DMS 273 (cell line): ENCODE results near the gene AP4M1.

ENCODE experiments used
- DNase-seq: peaks from one replicate; lab custom pipeline; 2025; ENCODE audit not compliant: unreplicated experiment; lab: John Stamatoyannopoulos, UW

AP4M1 gene, protein sequence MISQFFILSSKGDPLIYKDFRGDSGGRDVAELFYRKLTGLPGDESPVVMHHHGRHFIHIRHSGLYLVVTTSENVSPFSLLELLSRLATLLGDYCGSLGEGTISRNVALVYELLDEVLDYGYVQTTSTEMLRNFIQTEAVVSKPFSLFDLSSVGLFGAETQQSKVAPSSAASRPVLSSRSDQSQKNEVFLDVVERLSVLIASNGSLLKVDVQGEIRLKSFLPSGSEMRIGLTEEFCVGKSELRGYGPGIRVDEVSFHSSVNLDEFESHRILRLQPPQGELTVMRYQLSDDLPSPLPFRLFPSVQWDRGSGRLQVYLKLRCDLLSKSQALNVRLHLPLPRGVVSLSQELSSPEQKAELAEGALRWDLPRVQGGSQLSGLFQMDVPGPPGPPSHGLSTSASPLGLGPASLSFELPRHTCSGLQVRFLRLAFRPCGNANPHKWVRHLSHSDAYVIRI

DNA sequence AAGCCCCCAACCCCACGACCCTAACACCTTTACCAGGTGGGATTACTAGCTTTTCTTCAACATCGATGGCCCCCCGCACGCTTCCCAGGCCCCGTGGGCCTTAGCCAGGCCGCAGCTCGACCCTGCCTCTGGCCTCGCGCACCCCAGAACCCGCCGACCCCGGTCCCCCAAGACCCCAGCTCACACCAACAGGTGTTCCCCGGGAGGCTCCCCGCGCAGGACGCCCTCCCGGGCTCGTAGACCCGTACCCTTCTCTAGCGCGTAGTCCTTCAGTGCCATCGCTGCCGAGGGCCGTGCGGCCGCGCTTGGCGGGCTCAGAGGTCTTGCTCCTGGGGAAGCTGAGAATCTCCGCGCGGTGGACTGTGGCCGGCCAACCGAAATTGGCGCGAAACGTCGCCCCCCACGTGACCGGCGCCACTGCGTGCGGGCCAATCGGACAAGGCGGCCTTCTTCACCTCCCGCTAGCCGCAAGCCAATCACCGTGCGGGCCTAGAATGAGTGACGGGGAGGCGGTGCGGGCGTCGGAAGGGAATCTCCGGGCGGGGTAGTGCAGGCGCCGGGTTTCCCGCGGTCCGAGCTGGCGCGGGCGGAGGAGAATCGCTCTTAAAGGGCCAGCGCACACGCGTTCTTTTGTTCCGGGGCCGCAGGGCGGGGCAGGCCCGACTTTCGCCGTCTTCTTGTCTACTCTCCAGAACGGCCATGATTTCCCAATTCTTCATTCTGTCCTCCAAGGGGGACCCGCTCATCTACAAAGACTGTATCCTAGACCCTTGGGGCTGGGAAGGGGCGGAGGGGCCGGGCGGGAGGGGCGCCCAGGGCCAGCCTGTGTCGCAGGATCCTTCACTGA, at the start of gene AP4M1, which contains the start of gene MCM7:
AP4M1 (plus strand) TSS at position 628 of the 847 bp plus-strand sequence; CDS start at position 700, 72 bp downstream.
MCM7 (minus strand) TSS at position 382 of the 847 bp plus-strand sequence; CDS start at position 279, 103 bp downstream.
- DNase-seq, result peak; percentile 100

DNA sequence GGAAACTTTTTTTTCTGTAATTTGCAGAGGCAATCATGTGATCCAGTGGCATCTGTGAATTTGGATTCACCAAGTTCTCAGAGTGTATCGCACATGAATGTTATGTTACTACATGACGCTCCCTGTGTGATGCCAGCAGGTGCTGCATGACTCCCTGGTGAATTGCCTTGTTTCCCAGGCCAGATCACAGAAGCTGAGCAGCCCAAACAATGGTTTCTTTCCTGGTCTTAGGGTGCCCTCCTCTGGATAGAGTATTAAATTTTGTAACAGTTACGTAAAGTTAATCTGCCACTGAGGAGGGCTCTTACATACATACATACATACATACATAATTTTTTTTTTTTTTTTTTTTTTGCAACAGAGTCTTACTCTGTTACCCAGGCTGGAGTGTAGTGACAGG, 48.2 kb upstream of the AP4M1 start:
- DNase-seq, result peak; percentile 91

DNA sequence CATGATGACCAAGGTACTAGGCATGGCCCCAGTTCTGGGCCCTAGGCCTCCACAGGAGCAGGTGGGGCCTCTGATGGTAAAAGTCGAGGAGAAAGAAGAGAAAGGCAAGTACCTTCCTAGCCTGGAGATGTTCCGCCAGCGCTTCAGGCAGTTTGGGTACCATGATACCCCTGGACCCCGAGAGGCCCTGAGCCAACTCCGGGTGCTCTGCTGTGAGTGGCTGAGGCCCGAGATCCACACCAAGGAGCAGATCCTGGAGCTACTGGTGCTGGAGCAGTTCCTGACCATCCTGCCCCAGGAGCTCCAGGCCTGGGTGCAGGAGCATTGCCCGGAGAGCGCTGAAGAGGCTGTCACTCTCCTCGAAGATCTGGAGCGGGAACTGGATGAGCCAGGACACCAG, 44.4 kb upstream of the AP4M1 start:
- no peak for DNase-seq

DNA sequence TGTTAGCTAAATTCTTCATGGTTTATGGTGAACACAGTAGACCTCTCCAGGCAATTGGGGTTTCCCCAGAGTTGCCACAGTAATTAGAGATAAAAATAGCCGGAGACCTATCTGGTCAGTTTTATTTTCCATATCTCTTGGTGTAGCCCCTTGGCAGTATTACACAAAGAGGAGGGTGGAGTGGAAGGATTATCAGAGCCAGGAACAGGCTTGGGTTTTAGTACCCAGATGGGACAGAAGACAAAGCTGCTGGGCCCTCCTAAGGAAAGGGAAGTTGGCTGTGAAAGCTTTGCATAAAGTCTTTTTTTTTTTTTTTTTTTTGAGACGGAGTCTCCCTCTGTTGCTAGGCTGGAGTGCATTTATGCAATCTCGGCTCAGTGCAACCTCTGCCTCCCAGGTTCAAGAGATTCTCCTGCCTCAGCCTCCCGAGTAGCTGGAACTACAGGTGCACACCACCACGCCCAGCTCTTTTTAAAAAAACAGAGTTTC, 42.1 kb upstream of the AP4M1 start:
- DNase-seq, result no peak

DNA sequence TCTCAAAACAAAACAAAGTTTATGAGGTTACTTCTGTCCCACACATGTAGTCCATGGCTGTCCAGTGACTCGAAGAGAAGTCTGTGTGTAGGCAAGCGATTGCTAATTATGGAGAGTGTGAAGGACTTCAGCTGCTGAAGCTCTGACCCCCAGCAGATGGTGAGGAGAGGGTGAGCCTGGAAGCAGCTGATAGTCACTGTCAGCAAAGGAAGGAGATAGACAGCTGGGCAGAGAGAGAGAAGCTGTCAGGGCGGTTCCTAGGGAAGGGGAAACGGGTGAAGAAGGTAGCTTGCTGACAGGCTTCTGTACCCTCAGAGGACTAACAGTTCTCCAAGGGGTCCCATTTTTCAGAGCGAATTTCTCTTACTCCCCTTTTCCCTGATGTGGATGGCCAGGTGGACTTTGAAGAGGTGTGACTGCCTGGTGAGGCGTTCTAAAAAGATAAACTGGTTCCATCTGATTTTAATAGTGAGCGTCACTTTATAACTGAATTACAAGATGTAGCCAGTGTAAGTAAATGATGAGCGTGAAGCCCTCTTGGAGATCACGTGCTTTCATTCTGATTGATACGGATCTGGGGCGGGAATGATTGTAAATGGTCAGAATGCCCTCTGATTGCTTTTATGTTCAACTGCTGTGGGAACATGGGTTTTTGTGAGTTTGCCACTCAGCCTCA, 39.8 kb upstream of the AP4M1 start:
- peak; percentile 36 for DNase-seq

DNA sequence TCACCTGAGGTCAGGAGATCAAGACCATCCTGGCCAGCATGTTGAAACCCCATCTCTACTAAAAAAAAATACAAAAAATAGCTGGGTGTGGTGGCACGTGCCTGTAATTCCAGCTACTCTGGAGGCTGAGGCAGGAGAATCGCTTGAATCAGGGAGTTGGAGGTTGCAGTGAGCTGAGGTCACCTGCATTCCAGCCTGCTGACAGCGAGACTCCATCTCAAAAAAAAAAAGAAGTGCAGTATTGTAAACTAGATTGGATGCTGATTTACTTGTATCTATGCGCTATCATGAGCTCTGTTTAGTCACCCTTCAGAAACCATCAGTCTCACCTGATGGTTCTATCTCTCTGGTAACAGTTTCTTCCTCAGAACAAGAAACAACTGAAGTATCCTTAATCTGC, 38.1 kb upstream of the AP4M1 start:
- no peak for DNase-seq

DNA sequence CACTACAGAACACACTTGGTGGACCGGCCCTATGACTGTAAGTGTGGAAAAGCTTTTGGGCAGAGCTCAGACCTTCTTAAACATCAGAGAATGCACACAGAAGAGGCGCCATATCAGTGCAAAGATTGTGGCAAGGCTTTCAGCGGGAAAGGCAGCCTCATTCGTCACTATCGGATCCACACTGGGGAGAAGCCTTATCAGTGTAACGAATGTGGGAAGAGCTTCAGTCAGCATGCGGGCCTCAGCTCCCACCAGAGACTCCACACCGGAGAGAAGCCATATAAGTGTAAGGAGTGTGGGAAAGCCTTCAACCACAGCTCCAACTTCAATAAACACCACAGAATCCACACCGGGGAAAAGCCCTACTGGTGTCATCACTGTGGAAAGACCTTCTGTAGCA, 37.3 kb upstream of the AP4M1 start:
- no peak for DNase-seq

DNA sequence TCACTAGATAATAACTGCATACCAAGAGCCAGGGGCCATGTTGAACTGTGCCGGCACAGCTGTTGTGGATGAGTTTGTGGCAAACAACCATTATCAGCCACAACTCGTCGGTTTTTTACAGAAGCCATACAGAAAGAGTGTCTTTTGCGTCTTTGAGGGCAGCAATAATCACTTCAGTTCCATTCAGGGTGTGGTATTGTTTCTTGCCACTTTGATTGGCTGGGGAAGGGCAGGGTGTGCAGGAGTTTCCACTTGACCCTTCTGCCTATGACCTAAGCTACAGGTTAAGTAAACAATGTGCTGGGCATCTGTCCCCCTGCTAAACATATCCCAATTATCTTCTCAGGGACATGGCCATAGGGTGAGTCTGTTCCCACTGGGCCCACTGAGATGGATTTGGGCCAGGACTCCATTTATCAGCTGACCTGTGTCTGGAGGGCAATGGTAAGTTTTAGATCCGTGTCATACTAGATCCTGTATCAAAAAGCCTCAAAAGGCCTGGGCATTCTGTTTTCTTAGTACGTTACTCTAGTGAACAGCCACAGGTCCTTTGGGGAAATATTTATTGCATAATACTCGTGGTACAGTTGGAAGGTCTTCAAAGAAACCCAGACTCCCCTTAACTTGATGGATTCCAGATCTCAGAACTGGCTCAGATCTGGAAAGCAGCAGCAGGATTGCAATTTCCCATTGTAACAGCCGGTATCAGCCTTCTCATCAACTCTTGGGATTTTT, 35.8 kb upstream of the AP4M1 start:
- peak; percentile 39 for DNase-seq

DNA sequence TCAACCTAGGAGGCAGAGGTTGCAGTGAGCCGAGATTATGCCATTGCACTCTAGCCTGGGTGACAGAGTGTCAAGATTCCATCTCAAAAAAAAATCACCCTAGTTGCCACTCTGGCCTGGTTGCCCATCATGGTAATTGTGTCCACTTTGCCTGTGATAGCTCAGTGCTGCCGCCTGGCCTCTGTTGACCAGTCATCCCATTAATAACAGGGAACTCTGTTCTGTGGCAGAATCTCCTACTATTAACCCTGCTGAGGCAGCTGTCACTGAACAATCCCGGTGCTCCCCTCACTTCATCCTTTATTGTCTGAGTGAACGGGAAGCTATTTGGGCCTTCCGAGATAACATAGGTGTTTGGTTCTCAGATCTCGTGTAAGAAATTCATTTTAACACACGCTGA, 34.5 kb upstream of the AP4M1 start:
- DNase-seq, result no peak

DNA sequence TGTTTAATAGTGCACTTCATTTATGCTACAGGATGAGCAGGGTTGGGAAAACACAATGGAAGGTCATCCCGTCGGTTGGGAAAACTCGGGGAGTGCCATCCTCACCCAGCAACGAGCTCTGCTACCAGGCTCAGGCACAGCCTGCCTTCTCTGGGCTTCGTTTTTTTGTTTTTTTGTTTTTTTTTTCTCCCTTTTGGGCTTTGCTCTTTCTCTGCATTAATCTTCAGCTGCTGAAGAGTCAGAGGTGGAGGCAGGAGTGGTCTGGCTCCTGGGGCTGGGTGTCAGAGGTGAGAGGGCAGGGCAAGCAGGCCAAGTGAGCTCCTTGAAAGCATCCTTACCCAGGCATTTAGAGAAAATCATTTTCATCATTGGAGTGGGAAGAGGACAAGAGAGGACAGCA, 31.5 kb upstream of the AP4M1 start:
- DNase-seq, result no peak

DNA sequence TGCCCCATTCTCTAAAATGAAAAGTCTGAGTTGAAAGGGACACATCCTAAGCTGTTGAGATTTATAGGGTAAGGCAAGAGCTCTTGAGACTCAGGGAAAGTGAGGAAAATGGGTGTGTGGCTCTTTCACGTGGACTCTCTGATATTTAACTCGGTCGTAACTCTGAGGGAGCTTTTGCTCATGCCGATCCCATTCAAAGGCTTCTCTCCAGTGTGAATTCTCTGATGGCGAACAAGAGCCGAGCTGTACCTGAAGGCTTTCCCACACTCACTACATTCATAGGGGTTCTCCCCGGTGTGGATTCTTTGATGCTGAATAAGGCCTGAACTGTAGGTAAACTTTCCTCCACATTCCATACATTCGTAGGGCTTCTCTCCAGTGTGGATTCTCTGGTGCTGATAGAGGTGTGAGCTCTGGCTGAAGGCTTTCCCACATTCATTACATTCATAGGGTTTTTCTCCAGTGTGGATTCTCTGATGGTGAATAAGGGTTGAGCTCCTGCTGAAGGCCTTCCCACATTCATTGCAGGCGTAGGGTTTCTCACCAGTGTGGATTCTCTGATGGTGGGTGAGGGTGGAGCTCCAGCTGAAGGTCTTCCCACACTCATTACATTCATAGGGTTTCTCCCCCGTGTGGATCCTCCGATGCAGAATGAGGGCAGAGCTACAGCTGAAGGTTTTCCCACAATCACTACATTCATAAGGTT, 30.3 kb upstream of the AP4M1 start:
- peak; percentile 50 for DNase-seq

DNA sequence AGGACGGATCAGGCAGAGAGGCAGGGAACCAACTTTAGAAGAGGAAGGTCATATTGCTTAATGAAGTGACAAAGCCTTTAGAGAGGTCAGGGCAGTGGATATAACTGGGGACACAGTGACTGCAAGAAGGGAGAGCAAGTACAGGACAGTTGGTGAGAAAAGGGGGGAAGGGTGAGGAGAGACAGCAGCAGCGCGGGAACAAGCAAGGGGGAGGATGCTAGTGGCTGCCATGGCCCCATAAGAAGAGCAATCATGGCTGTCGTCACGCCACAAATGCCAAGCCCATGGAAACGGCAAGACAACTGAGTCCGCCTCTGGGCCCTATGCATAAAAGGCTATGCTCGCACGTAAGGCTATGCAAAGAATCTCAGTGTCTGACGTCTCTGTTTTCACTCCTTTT, 29.0 kb upstream of the AP4M1 start:
- no peak for DNase-seq

DNA sequence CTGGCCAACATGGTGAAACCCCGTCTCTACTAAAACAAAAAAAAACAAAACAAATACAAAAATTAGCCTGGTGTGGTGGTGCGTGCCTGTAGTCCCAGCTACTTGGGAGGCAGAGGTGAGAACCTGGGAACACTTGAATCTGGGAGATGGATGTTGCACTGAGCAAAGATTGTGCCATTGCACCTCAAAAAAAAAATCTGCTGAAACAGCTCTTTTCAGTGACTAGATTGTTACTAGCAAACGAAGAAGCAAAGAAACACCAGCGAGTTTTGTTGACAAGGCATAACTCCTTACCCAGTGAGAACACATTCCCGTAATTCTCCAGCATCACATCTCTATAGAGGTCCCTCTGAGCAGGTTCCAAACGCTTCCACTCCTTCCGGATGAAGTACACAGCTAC, 26.6 kb upstream of the AP4M1 start:
- no peak for DNase-seq

DNA sequence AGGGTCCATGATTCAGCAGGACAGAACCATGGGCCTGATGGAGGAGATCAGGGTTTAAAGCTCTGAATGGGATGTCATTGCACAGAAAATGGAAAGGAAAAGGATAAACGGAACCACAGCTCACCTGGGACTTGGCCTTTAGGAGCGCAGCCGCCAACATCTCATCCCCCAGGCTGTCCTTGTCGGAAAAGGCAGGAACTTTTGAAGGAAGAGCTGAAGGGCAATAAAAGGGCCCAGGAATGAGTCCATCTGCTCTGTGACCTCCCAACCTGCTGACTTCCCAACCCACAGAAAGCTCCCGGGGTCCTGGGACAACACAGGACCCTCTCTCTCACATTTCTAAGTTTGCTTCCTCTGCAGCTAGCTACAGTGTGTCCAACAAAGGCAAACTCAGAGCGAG, 26.0 kb upstream of the AP4M1 start:
- DNase-seq, result no peak

DNA sequence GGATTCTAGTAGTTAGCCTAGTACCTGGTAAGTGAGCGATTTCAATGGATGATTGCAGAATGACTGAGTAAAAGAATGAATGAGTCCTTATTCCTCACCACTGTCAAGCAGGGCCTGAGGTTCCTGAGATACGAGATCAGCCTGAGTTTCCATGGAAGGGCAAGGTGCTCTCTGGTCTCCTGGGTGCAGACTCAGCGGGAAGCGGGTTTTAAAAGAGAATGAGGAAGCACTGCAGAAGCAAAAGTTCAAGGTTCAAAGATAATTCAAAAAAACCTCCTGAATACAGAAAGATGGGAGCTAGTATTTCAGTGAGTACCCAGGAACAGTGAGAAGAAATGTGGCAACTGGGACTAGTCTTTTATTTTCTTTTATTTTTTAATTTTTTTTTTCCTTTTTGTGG, 24.2 kb upstream of the AP4M1 start:
- no peak for DNase-seq

DNA sequence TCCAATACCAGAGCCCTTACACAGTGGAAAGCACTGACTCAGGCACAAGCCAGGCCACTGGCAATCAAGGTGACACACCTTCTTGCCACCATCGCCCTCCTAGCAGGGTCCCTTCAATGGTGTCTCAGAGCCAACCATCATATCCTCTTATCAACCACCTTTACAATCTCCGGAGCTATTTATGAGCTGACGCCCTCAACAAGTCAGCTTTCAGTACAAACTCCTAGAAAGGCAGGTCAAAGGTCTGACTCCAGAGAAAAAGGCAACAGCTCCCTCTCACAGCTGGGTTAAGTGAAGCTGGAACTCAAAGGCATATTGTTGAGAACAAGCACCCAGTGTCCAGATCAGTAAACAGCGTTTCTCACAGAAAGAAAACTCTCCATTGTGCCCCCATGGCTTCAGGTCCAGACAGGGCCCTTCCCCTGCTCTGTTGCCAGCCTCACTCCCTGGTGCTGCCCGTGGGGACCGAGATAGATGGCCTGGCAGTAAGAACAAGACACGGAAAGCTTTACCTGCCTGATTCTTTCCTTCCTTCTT, 22.4 kb upstream of the AP4M1 start:
- DNase-seq, result no peak

DNA sequence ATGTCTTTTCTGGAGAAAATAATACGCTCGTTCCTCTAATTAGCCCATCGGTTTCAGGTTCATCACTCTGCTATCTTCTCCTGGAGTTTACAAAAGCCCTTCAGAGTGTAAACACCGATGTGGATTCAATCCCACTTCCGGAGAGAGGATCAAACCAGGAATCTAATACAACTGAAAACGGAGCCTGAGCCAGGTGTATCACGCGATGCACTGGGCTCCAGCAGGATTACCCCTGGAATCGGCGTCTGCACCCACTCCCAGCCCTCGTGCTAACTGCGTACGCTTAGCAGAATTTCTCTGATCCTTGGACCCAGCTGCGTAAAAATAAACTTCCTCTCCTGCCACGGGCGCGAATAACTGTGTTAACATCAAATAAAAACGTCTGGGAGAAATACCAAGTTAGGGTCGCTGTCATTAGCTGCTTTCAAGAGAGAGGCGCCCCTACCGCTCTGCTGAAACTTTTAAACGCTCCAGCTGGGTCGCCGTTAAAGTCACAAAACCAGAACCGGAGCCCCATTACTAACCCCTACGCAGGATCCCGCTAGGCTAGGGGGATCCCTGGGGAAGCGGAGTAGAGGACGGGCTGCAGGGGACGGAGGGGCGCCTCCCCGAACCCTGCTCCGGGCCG, 20.4 kb upstream of the AP4M1 start:
- DNase-seq, result peak; percentile 68

DNA sequence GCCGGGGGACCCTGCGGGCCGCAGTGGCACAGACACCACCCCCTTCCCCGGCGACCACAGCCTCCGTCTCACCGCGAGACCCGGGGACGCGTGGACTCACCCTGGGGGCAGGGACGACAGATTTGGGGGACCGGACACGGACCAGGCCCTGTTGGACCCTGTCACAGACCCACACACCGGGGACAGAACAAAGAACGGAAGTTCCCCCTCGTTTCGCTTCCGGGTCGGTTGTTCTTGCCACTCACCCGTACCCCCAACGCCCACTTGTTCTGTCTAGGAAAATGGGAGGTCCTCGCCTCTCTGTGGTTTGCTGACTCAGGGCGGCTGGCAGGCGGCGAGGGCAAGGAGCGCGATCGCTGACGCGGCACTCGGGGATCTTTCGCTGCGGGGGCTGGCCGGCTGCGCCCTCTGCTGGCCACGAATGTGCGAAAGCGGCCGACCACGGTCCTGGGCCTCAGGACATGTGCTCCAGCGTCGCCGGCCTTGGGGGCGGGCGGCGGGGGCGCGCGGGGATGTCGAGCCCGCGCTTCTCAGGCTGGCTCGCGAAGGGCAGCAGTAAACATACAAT, 19.8 kb upstream of the AP4M1 start, which contains the start of gene ZNF3:
ZNF3 (minus strand) TSS at position 189 of the 568 bp plus-strand sequence. CDS start 4,366 bp downstream, outside the sequence.
- DNase-seq, result peak; percentile 100

DNA sequence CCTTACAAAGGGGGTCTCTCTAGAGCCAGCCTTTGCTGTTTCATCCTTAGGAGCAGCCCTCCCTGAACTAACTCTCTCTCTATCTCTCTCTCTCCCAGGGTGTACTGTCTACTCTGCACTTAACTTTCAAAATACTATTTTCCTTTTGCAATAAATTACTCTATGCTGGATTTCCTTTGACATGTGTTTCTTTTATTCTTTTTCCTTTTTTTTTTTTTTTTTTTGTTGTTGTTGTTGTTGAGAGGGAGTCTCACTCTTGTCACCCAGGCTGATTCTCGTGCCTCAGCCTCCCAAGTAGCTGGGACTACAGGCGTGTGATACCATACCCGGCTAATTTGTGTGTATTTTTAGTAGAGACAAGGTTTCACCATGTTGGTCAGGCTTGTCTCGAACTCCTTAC, 18.5 kb upstream of the AP4M1 start:
- no peak for DNase-seq
